ENCODE data around the gene CADM1.

The CADM1 gene

GRCh38 chr11:115168229-115168671 lies 336.0 kb downstream of the CADM1 start:
- no peak for DNase-seq

GRCh38 chr11:115167456-115167855 lies 336.8 kb downstream of the CADM1 start:
- no peak for DNase-seq

GRCh38 chr11:115166820-115167219 lies 337.4 kb downstream of the CADM1 start:
- DNase-seq = no peak

GRCh38 chr11:115164774-115165173 lies 339.4 kb downstream of the CADM1 start:
- no peak for DNase-seq

DNA sequence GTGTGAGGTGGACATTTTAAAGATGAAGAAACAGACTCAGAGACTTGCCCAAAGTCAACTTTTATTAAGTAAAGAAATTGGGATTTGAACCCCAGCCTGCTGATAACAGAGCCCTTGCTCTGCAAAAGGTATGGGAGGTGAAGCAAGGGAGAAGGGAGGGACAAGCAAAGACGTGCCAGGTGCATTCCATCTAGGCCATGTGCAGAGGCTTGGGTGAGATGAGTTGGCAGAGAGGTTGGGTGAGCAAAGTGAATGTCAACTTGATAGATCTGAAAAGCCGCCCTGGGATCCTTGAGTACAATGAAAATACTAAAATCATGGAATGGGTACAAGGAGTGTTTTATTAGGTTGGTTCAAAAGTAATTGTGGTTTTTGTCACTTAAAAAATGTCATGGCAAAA lies 341.3 kb downstream of the CADM1 start:
- DNase-seq = no peak

- no peak for DNase-seq
These were observed 342.3 kb downstream of the CADM1 start for GRCh38 chr11:115161876-115162275.

GRCh38 chr11:115159207-115159606 lies 345.0 kb downstream of the CADM1 start:
- DNase-seq = no peak

DNA sequence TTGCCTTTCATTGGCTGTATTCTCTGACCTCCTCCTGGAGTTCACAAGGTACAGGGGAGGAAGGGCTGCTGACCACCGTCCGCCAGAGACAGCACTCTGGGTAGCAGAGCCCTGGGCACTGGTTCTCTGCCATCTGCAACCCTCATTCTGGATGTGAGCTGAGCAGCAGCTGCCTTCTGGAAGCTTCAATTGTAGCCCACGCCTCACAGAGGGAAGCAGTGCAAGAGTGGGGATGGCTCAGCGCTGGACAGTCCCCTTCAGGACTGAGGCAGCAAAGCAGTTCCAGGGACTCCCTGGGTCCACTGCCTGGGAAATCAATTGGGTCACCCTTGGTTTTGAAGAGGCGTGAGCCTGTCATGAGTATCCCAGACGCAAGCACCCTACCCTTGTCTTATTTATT lies 346.2 kb downstream of the CADM1 start:
- DNase-seq = no peak

- no peak for DNase-seq
These were observed 347.0 kb downstream of the CADM1 start for GRCh38 chr11:115157247-115157646.

DNA sequence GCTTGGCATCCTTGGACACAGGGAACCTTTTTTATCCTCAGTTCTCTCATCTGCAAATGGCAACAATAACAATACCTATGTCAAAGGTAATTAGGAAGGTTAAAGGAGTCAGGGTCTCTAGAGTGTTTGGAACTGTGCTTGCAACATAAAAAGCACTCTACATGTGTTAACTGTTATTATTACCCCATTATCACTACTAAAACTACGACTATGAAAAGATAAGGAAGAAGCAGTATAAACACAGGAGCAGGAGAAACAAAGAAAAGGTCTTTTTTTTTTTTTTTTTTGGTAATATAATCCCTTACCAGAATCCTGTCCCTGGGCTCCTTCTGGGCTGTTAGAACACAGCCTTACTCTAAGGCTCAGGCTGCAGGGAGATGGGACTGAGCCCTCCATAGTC lies 348.2 kb downstream of the CADM1 start:
- DNase-seq = no peak

- no peak for DNase-seq
These were observed 348.9 kb downstream of the CADM1 start for GRCh38 chr11:115155320-115155719.

DNA sequence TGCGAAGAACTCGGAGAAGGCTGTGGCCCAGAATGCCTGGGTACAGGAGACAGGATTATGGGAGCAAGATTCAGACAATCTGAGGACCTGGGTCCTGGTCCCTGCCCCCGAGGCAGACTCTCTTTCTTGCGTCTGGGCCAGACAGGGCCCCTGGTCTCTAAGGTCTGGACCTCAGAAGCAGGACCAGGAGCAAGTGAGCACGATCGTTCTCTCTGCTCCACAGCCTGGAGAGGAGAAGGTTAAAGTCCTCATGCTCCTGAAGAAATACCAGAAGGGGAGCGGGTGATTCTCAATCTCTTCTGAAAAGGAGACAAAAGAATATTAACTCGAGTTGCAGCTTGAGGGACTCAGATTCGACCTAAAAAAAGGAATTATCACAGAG lies 349.9 kb downstream of the CADM1 start:
- no peak for DNase-seq

GRCh38 chr11:115153731-115154354 lies 350.4 kb downstream of the CADM1 start:
- DNase-seq = no peak

DNA sequence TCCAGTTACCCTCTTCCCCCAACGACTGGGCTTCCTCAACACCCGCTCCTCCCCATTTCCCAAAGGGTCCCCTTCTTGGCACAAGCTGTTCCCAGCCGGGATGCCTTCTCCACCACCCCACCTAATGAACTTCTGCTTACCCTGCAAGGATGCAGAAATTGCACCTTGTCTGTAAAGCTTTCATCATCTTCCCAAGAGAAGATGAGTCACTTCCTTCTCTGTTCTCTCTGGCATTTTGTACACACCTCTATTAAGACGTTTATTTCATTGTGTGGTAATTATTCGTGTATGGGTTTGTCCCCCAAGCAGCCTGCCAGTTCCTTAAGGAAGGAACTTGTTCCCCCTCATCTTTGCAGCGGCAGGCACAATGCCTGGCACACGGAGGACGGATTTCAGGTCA lies 351.1 kb downstream of the CADM1 start:
- DNase-seq = no peak

- DNase-seq = no peak
These were observed 353.2 kb downstream of the CADM1 start for GRCh38 chr11:115151010-115151409.

DNA sequence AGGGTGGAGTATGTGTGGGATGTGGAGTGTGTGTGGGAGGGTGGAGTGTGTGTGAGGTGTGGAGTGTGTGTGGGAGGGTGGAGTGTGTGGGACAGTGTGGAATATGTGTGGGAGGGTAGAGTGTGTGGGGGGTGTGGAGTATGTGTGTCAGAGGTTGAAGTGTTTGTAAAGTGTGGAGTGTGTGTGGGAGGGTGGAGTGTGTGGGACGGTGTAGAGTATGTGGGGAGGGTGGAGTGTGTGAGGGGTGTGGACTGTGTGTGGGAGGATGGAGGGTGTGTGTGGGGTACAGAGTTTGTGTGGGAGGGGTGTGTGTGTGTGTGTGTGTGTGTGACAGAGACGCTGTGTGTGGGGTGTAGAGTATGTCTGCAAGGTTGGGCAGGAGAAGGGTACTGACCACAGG lies 355.5 kb downstream of the CADM1 start:
- no peak for DNase-seq

DNA sequence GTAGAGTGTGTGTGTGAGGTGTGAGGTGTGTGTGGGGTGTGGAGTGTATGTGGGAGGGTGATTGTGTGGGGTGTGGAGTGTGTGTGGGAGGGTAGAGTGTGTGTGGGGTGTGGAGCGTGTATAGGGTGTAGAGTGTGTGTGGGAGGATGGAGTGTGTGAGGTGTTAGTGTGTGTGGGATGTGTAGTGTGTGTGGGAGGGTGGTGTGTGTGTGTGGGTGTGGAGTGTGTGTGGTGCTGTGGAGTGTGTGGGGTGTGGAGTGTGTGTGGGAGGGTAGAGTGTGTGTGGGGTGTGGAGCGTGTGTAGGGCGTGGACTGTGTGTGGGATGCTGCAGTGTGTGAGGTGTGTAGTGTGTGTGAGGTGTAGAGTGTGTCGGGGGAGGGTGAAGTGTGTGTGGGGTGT lies 356.1 kb downstream of the CADM1 start:
- DNase-seq = no peak

DNA sequence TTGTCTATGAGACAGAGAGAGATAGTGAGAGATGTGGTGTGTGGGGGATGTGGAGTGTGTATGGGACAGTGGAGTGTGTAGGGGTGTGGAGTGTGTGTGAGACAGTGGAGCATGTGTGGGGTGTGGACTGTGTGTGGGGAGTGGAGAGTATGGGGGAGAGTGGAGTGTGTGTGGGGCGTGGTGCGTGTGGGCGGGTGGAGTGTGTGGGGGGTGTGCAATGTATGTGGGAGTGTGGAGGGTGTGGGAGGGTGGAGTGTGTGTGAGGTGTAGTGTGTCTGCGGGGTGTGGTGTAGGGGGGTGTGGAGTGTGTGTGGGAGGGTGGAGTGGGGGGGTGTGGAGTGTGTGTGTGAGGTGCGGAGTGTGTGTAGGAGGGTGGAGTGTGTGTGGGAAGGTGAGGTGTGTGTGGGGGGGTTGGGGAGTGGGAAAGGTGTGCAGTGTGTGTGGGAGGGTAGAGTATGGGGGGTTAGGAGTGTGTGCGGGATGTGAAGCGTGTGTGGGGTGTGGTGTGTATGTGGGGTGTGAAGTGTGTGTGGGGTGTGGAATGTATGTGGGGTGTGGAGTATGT lies 356.9 kb downstream of the CADM1 start:
- DNase-seq = no peak

DNA sequence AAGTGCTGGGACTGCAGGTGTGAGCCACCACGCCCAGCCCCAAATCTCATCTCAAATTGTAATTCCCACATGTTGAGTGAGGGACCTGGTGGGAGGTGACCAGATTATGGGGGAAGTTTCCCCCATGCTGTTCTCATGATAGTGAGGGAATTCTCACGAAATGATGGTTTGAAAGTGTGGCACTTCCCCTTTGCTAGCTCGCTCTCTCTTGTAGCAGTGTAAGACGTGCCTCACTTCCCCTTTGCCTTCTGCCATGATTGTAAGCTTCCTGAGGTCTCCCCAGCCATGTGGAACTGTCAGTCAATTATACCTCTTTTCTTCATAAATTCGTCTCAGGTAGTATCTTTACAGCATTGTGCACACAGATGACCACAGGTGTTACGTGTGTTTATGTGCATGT lies 357.8 kb downstream of the CADM1 start:
- DNase-seq = no peak

DNA sequence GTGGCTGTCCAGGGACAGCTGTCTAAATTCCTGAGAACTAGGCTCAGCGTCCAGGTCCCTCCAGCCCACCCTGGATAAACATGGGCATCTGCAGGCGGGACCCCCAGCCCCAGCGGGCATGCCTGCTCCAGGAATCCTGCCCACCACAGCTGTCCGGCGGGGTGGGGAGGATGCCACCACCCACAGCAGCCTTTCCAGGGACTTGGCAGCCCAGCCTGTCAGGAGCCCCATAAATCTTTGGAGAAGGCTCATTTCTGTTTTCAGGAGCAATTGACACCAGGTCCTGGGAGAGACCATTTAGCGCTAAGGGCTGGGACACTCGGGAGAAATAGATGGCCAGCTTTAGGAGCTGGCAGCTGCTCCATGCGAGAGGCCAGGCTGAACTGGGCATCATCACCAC lies 358.9 kb downstream of the CADM1 start:
- DNase-seq = no peak

DNA sequence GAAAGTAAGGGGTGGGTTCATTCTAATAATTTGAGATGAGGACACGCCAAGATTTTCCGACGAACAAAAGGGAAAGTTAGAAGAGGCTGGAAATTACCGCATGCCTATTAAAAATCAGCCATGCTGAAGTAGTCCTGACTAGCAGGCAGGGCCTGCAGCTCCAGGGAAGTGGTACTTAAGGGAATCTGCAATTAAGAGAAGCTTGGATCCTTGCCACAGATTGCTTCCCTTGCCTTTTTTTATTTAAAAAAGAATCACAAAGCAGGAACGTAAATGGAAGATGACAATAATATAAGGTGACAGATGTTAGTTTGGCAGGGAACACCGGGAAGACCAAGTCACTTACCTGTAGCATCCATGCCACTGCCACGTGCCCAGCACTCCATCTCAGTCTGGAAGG lies 359.3 kb downstream of the CADM1 start:
- DNase-seq = no peak

DNA sequence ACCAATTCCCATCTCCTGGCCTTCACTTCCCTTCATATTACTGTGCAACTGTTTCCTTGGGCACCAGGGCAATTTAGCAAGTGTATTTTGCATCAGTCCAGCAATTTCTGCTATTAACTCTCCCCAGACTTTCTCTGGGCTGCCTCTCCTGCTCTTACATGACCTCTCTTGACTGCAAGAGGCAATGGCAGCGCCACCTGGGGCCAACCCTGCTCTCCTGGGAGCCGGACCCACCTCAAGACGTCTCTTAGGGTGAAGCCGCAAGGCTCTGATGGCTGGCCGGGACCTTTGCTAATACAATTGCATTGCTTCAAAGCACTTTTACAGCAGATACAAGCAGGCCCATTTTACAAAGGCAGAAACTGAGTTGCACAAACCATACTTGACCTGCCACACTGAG lies 360.2 kb downstream of the CADM1 start:
- no peak for DNase-seq

- DNase-seq = no peak
These were observed 362.7 kb downstream of the CADM1 start for GRCh38 chr11:115141231-115142114.

DNA sequence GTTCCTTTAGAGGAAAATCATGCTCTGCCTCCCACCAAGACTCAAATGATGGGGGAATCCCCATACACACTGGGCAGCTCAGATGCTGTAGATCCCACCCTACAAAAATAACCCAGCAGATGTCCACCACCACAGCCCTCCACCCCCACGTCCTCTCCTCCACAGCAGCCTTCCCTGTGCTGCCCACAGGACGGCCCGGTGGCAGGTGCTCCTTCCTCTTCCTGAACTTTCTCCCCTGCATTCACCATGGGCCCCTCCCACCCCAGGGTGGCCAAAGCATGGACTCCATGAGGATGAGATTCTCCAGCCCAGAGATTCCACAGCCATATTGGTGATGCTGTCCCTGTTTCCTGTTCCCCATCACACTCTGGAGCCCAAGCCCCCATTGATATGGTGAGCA lies 368.3 kb downstream of the CADM1 start:
- no peak for DNase-seq
